GM19328 (cell line): ENCODE measurements around the gene KDM4C.
"Not testable (repeated sequence)": the region's sequence is repeated elsewhere in the genome, so short reads cannot be mapped to it uniquely, and the experiment has no call there.

ENCODE experiments used
- ATAC-seq: cut with Tn5 transposase; IDR thresholded peaks from one replicate; pipeline ENCODE4 v1.9.1; 2021; ENCODE audit warnings: mild to moderate bottlenecking, moderate library complexity; ENCODE audit not compliant: unreplicated experiment

Gene KDM4C

DNA sequence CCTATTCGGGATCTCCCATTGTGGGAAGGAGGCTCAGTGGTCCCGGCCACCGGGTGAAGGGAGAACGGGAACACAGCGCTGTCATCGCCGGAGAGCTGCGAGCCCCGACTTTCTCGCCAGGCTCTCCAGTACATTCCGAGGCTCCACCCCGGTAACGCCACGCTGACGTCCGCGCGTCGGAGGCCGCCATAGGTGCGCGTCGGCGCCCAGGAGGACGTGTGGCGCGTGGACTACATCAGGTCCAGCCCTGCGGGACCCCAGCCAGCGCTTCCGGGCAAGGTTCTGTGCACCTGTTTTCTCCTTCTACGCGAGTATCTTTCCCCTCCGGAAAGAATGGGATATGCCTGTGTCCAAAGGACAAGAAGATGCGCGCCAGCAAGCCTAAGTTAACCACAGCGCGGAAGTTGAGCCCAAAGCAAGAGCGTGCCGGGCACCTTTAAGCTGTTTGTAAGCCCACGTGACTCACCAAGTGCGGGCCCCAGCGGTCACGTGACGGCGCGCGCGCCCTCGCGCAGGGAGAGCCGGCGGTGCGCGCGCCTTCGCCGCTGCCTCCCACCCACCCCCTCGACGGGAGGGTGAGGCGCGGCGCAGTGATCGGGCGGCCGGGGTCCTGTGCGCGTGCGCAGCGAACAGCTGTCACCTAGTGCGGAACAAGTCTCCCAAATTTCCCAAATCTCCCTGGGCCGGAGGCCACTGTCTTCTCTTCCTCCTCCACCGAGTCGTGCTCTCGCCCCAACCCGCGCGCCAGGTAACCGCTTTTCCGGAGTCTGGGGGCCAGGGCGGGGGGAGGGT lies at the start of gene KDM4C:
Gene KDM4C, plus strand, starts transcription at position 518 of the 792 bp plus-strand sequence. CDS start 35,016 bp downstream, outside the sequence.
- peak; percentile 75 for ATAC-seq

DNA sequence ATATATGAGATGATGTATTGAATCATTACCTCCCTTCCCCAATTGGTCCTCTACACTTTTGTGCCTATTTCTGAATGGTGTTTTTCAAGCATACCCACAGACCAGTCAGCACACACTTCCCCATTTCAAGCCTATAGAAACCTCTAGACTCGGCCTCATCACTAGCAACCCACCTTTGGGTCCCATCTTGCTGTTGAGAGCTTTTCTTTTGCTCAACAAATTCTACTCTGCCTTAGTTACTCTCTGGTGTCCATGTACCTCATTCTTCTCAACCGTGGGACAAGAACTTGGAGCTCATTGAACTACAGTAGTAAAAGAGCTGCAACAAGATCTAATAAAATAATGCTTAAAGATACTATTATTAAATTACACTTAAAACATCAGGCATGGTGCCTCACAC lies 49.0 kb upstream of the KDM4C start:
- no peak for ATAC-seq

DNA sequence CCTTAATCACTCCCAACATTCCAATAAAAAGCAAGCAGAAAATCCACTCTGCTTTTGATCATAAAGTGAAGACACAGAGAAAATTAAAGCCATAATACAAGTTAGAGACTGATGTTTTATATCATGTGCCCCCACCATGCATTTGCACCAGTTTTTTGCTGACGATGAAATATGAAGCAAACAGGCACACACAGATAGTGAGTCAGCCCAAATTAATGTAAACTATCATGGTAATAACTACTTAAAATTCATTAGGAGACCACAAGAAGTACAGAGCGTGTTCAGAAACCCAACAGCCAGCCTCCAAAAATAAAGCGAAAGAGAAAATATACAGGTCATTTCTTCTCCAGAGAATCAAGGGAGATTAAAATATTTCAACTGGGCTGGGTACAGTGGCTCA lies 46.4 kb upstream of the KDM4C start:
- ATAC-seq, result no peak

DNA sequence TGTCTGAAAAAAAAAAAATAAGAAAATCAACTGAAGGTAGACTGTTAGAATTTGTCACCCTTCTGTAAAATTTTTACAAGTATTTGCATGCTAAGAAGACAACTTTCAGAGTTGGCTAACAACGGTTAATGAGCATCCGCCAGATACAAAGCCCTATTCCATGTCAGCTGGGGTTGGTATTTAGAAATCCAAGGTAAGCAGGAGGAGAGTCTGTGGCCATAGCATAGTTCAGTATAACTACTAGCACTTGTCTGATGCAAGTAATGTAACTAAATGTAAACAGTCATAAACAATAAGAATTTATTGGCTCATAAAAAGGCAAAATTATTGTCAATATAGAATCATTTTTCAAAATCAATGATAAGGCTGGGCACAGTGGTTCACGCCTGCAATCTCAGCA lies 45.7 kb upstream of the KDM4C start:
- ATAC-seq, result no peak

DNA sequence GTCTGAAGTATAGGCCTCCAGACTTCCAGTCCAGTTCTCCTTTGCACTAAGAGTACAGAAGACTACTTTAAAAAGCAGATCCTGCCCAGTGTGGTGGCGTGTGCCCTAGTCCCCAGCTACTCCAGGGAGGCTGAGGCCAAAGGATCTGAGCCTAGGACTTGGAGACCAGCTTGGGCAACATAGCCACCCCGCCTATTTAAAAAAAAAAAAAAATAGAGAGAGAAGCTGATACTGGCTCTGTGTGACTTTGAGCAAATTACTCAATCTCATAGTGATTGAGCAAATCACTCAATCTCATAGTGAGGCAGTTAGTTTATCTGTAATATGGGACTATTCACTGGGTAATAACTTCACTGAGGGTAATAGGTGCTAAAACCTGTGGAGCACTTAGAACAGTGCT lies 43.6 kb upstream of the KDM4C start:
- no peak for ATAC-seq

DNA sequence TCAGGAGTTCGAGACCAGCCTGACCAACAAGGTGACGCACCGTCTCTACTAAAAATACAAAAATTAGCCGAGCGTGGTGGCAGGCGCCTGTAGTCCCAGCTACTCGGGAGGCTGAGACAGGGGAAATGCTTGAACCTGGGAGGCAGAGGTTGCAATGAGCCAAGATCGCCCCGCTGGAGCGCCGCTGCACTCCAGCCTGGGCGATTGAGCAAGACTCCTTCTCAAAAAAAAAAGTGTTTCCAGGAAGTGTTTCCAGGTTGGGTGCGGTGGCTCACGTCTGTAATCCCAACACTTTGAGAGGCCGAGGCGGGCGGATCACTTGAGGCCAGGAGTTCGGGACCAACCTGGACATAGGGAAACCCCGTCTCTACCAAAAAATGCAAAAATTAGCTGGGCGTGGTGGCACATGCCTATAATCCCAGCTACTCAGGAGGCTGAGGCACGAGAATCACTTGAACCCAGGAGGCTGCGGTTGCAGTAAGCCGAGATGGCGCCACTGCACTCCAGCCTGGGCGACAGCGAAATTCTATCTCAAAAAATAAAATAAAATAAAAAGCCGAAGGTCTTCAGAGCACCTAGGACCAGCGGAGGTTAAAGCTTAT lies 42.5 kb upstream of the KDM4C start:
- not testable (repeated sequence) for ATAC-seq

DNA sequence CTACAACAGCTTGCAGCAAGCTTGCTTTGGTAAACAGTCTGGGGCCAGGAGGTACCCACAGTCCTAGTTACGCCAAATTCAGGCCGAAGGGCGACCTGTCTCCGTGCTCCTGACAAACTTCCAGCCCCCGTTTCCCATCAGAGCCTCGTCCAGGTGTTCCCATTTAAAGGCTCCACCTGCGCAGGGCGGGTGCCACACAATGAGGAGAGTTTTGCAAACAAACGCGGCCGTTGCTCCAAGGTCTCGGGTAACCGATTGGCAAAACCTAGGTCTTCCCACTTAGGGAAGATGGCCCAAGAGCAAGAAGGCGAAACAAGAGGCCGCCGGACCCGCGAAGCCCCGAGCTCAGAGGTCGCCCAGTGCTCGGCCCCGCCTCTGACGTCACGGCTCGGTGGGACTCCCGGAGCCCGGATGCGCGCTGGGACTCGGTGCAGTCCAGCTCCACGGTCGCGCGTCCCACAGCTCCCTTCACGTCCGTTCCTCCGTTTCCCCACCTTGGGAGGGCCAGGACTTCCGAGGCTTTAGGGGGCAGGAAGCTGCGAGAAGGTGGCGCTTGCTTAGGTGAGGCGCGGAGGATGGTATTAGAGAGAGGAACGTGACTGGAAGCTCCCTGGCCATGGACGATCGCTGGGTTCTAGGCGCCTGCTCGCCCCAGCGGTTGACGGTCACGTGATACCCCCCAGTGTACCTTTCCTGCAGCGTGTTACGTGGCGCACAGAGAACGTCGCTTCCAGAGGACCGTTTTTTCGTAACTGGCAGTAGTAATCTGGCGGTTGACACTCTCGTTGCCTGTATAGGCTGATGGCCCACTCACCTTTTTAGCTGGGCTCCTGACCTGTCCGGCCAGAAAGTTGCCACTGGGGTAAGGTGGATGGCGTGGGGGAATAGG lies 41.8 kb upstream of the KDM4C start:
- peak; percentile 88 for ATAC-seq

DNA sequence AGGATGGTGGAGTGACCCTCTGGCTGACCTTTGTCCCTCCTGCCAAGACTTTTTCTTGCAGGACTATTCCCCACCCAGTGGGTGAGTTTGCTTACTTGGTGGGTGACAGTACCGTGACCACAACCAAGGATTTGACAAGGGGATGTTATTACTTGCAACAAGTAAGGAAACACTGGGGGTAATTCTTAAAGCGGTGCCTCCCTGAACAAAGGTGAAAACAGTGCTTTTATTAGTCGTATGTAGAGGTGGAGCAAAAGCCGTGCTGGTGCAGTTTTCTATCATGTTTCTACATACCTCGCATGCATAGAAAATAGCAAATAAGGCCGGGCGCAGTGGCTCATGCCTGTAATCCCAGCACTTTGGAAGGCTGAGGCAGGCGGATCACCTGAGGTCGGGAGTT lies 41.0 kb upstream of the KDM4C start:
- no peak for ATAC-seq

DNA sequence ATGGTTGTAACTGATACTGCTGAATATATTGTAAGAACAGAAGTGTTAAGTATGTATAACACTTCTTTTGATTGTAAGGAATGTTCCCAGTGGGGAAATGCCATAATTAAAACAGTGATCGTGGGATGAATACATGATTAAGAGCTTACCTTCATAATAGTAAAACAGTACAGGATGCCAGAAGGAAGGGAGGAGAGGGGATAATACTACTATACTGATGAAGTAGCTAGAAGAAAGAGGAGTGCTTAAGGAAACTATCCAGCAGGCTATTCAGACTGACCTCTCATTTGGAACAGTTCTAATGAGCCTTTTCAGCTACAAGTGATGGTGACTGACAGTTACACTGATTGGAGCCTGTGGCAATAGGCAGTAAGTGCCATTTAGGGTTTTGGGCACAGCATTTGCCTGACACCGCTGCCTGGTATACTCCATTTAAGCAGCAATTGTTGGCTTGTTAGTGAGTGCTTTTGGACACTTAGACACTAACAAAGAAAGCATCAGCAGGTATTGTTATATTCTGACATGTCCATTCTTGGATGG lies 33.8 kb upstream of the KDM4C start:
- no peak for ATAC-seq

DNA sequence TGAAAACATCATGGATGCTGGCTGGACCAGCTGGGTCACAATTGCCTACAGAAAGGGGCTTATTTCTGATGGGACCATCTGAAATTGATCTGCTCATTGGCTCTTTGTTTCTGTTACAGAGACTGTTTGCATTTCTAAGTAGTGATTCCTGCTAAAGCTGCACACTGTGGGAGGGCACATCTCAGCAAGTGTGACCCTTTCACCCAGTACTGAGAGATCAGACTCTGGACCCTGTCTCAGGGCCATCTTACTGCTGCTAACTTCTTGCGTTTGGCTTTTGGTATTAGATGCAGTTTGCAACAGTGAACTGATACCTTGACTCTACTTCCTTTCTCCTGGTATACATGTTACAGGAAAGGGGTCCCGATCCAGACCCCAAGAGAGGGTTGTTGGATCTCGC lies 24.5 kb upstream of the KDM4C start:
- ATAC-seq, result no peak

DNA sequence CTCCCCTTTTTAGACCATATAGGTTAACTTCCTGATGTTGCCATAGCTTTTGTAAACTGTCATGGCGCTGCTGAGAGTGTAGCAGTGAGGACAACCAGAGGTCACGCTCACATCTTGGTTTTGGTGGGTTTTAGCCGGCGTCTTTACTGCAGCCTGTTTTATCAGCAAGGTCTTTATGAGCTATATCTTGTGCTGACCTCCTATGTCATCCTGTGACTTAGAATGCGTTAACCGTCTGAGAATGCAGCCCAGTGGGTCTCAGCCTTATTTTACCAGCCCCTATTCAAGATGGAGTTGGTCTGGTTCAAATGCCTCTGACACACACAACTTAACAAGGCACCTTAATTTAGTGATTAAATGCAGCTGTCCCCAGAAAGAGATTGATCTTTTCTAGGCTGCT lies 23.9 kb upstream of the KDM4C start:
- ATAC-seq, result no peak

DNA sequence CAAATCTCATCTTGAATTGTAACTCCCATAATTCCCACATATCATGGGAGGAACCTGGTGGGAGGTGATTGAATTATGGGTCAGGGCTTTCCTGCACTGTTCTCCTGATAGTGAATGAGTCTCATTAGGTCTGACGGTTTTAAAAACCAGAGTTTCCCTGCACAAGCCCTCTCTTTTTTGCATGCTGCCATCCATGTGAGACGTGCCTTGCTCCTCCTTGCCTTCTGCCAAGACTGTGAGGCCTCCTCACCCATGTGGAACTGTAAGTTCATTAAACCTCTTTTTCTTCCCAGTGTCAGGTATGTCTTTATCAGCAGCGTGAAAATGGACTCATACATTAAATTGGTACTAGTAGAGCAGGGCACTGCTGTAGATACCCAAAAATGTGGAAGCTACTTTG lies 22.4 kb upstream of the KDM4C start:
- no peak for ATAC-seq

DNA sequence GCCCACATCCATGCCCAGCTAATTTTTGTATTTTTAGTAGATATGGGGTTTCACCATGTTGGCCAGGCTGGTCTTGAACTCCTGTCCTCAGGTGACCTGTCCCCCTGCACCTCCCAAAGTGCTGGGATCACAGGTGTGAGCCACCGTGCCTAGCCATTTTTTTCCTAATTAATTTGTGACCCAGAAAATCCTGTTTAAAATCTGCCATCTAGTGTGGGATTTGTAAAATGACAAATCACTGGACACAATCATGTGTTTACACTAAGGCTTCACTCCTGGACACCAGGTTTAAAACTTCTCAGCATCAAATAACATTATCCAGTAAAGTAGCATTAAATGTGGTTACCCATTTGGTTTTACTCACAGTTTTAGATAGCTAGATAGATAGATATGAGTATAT lies 18.6 kb upstream of the KDM4C start:
- ATAC-seq, result no peak

DNA sequence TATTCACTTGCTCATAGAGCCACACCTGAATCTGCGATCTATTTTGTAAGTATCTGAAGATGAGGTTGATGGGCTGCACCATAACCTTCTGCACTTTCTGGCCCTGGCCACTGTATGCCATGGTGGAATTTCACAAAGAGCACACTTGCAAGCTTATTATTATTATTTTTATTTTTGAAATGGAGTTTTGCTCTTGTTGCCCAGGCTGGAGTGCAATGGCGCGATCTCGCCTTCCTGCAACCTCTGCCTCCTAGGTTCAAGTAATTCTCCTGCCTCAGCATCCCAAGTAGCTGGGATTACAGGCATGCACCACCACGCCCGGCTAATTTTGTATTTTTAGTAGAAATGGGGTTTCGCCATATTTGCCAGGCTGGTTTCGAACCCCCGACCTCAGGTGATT lies 8.9 kb upstream of the KDM4C start:
- ATAC-seq, result not testable (repeated sequence)

DNA sequence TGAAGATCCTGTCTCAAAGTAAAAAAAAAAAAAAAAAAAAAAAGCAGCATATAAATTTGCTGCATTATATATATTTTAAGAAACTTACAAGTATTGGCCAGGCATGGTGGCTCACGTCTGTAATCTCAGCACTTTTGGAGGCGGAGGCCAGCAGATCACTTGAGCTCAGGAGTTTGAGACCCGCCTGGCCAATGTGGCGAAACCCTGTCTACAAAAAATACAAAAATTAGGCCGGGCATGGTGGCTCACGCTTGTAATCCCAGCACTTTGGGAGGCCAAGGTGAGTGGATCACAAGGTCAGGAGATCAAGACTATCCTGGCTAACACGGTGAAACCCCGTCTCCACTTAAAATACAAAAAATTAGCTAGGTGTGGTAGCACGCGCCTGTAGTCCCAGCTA lies 2.9 kb upstream of the KDM4C start:
- not testable (repeated sequence) for ATAC-seq

DNA sequence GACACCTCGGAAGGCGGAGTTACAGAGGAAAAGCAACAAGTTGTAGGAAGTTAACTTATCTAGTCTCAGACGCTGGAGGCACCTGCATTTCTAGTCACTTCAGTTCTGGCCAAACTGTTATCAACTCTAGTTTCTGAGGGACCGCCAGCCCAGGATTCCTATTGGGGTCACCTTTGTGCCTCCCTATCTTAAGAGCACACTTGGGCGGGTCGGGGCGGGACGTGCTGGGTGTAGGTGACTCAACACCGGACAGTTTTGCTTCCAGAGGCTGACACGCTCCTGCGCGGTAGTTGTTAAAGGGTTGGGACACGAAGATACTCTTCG lies 679 bp upstream of the KDM4C start:
- peak; percentile 34 for ATAC-seq

DNA sequence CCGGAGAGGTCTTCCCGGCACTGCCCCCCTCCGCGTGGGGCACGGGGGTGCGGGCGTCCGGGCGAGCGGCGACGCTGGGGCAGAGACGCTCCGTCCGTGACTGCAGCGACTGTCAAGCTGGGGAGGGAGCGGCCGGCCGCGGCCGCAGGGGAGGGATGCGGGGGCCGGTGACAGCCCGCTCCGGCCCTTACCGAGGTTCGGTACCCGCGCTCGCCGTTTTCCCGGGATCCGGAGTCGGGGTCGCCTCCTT lies 400 bp downstream of the KDM4C start:
- peak; percentile 9 for ATAC-seq

DNA sequence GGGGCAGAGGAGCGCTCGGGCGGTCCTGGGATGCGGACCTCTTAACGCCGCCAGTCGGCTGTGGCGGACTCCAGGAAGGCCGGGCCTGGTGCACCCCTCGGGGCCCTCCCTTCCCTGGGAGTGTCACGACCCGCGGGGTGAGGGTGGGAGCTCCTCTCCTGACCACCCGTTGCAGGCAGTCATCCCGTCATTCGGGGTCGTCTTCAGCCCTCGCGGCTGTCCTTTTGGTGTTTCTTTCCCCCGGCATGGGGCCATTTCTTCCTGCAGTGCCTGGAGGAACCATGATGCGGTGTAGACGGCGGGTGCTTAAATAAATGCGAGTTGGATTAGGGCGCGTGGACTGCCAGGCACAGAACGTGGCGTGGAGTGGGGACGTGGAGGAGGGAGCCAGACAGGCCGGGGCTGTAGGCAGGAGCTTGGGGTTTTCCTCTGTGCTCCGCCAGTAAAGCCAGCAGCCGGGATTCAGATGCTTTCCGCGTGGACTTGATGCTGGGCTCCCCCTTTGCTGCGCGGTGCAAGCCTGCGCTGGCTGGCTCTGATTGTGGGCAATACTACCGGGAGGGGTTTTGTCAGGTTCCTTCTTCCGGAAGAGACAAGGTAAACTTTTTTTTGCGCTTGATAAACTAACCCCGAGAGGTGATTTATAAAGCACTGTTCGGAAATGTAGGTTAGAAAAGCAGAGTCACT lies 868 bp downstream of the KDM4C start:
- no peak for ATAC-seq

DNA sequence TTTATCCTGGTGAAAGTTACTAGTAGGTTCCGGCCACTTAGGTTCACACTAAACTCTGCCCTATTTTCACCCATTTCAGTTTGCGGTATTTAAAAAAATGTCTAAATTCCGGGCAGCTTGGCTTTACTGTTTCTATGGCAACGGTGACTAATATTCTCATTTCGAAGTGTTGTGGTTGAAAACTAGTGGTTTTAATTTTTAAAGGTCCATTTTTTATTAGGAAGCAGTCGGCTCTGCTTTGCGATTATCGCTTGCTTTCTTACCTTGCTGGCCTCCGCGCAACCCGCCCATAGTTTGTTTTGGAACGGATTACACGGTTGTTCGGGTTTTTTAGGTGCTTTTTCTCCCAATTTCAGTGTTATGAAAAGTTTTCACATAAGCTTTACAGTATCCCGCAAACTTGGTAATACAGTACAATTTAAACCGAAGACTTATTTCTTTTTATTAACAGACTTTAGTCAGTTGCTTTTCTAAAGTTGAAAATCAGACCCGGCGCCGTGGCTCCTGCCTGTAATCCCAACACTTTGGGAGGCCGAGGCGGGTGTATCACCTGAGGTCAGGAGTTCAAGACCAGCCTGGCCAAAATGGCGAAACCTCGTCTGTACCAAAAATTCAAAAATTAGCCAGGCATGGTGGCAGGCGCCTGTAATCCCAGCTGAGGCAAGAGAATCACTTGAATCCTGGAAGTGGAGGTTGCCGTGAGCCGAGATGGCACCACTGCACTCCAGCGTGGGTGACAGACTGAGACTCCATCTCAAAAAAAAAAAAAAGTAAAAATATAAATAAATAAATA lies 1.6 kb downstream of the KDM4C start:
- ATAC-seq, result no peak

DNA sequence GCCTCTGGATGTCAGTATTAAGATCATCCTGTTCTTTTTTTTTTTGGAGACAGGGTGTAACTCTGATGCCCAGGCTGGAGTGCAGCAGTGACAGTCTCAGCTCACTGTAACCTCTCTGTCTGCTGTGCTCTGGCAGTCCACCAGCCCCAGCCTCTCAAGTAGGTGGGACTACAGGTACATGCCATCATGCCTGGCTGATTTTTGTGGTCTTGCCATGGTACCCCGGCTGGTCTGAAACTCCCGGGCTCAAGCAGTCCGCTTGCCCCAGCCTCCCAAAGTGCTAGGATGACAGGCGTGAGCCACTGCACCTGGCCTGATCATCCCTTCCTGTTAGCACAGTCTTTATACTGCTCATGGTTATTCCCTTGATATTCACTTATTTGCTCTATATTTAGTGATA lies 3.5 kb downstream of the KDM4C start:
- no peak for ATAC-seq

DNA sequence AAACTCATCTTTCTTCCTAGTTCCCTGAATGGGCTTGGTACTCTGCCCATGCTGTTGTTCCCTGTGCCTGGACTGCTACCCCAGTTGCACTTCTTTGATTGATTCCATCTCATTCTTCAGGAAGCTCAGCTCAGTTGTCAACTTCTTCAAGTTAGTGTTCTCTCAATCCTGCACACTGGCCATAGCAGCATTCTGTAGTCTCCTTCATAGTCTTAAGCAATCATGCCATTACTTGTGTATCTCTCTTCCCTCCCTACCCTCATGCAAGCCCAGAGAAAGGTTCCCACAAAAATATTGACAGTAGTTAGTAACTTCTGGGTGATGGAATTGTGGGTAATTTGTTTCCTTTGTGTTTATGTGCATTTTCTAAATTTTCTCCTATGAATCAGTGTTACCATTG lies 5.5 kb downstream of the KDM4C start:
- no peak for ATAC-seq
